HUES48 (cell line): ENCODE data around the gene SNTG2.

ENCODE experiments used
- H3K27ac ChIP-seq: one replicate; pipeline ENCODE4 v1.7.0; 2013; ENCODE audit warnings: low read depth, low read length, inconsistent platforms
- H3K27me3 ChIP-seq: 2 replicates; pipeline ENCODE4 v1.6.1; 2013; ENCODE audit warnings: mild to moderate bottlenecking, low read length; ENCODE audit not compliant: control insufficient read depth, insufficient read depth
- H3K36me3 ChIP-seq: 2 replicates; pipeline ENCODE4 v1.6.1; 2013; ENCODE audit warnings: low read length; ENCODE audit not compliant: control insufficient read depth, insufficient read depth
- H3K4me1 ChIP-seq: 2 replicates; pipeline ENCODE4 v1.6.1; 2013; ENCODE audit warnings: mild to moderate bottlenecking, low read length; ENCODE audit not compliant: control insufficient read depth, insufficient read depth
- H3K4me3 ChIP-seq: 2 replicates; pipeline ENCODE4 v1.5.1; 2013; ENCODE audit warnings: mild to moderate bottlenecking, low read depth, low read length
- H3K9ac ChIP-seq: 2 replicates; pipeline ENCODE4 v1.6.1; 2013; ENCODE audit warnings: mild to moderate bottlenecking, low read depth, low read length, moderate library complexity
- H3K9me3 ChIP-seq: 2 replicates; pipeline ENCODE4 v1.6.1; 2013; ENCODE audit warnings: low read length; ENCODE audit not compliant: control insufficient read depth, insufficient read depth

The SNTG2 gene

GRCh38 chr2:942775-943460, 7.7 kb upstream of the SNTG2 start:
- H3K9ac ChIP-seq = no peak overlapping the region
- H3K4me3 ChIP-seq = no peak overlapping the region
- no peak overlapping the region for H3K27ac ChIP-seq
- H3K4me1 ChIP-seq = peaks cover 21% of the 10 kb centered on the region
- H3K27me3 ChIP-seq = peaks cover 5% of the 10 kb centered on the region; the same call in 1 of the 2 replicates
- H3K9me3 ChIP-seq = peaks cover 5% of the 10 kb centered on the region; the same call in 1 of the 2 replicates
- H3K36me3 ChIP-seq = no peaks in the 10 kb centered on the region

GRCh38 chr2:943461-943797, 7.2 kb upstream of the SNTG2 start:
- Histone ChIP-seq H3K27ac (no peak overlapping the region), H3K9ac (no peak overlapping the region), H3K9me3 (peaks cover 5% of the 10 kb centered on the region; the same call in 1 of the 2 replicates), H3K36me3 (no peaks in the 10 kb centered on the region), H3K4me1 (peaks cover 25% of the 10 kb centered on the region), H3K4me3 (no peak overlapping the region), H3K27me3 (peaks cover 5% of the 10 kb centered on the region; the same call in 1 of the 2 replicates)

GRCh38 chr2:943821-944220, 6.8 kb upstream of the SNTG2 start:
- peaks cover 29% of the 10 kb centered on the region for H3K4me1 ChIP-seq
- peaks cover 4% of the 10 kb centered on the region; the same call in 1 of the 2 replicates for H3K27me3 ChIP-seq
- no peaks in the 10 kb centered on the region for H3K36me3 ChIP-seq
- no peak overlapping the region for H3K27ac ChIP-seq
- peaks cover 5% of the 10 kb centered on the region; the same call in 1 of the 2 replicates for H3K9me3 ChIP-seq
- H3K4me3 ChIP-seq = no peak overlapping the region
- H3K9ac ChIP-seq = no peak overlapping the region

- Histone ChIP-seq H3K9ac (no peak overlapping the region), H3K9me3 (peaks cover 5% of the 10 kb centered on the region; the same call in 1 of the 2 replicates), H3K36me3 (no peaks in the 10 kb centered on the region), H3K27me3 (no peaks in the 10 kb centered on the region; the same call in 1 of the 2 replicates), H3K27ac (no peak overlapping the region), H3K4me1 (peaks cover 33% of the 10 kb centered on the region), H3K4me3 (no peak overlapping the region)
Measured at GRCh38 chr2:944693-945092, 6.0 kb upstream of the SNTG2 start.

GRCh38 chr2:945104-945503, 5.5 kb upstream of the SNTG2 start:
- no peaks in the 10 kb centered on the region; the same call in 1 of the 2 replicates for H3K27me3 ChIP-seq
- no peak overlapping the region for H3K9ac ChIP-seq
- H3K9me3 ChIP-seq = peaks cover 5% of the 10 kb centered on the region; the same call in 1 of the 2 replicates
- peaks cover 33% of the 10 kb centered on the region for H3K4me1 ChIP-seq
- H3K27ac ChIP-seq = no peak overlapping the region
- no peaks in the 10 kb centered on the region for H3K36me3 ChIP-seq
- no peak overlapping the region for H3K4me3 ChIP-seq

GRCh38 chr2:946073-946948, 4.3 kb upstream of the SNTG2 start:
- Histone ChIP-seq H3K27ac (no peak overlapping the region), H3K27me3 (0 out of 2 replicates have a peak, but pooled peaks cover under 1% of the 10 kb centered on the region)

GRCh38 chr2:949384-950079, 1.1 kb upstream of the SNTG2 start:
- no peaks in the 10 kb centered on the region for H3K36me3 ChIP-seq
- H3K9ac ChIP-seq = peak overlapping the region; percentile 62
- peaks cover 59% of the 10 kb centered on the region for H3K4me1 ChIP-seq
- peaks cover 3% of the 10 kb centered on the region; the same call in 1 of the 2 replicates for H3K9me3 ChIP-seq
- 0 out of 2 replicates have a peak, but pooled peaks cover 6% of the 10 kb centered on the region for H3K27me3 ChIP-seq
- H3K27ac ChIP-seq = peak overlapping the region; percentile 75
- peak overlapping the region; percentile 74 for H3K4me3 ChIP-seq

More at GRCh38 chr2:946073-946948, 4.3 kb upstream of the SNTG2 start:
- H3K9me3 ChIP-seq = peaks cover 5% of the 10 kb centered on the region; the same call in 1 of the 2 replicates
- H3K4me3 ChIP-seq = no peak overlapping the region
- H3K36me3 ChIP-seq = no peaks in the 10 kb centered on the region
- H3K4me1 ChIP-seq = peaks cover 33% of the 10 kb centered on the region
- no peak overlapping the region for H3K9ac ChIP-seq

GRCh38 chr2:951224-952006, 766 bp downstream of the SNTG2 start:
- H3K27ac ChIP-seq = no peak overlapping the region
- peak overlapping the region; percentile 74 for H3K4me3 ChIP-seq
- H3K27me3 ChIP-seq = 0 out of 2 replicates have a peak, but pooled peaks cover 6% of the 10 kb centered on the region
- H3K9me3 ChIP-seq = no peaks in the 10 kb centered on the region
- no peak overlapping the region; the same call in 1 of the 2 replicates for H3K9ac ChIP-seq
- no peaks in the 10 kb centered on the region for H3K36me3 ChIP-seq
- H3K4me1 ChIP-seq = peaks cover 56% of the 10 kb centered on the region

GRCh38 chr2:953408-953807, 2.8 kb downstream of the SNTG2 start:
- Histone ChIP-seq H3K4me3 (peak overlapping the region; percentile 19; the same call in 1 of the 2 replicates), H3K27ac (no peak overlapping the region), H3K9me3 (no peaks in the 10 kb centered on the region), H3K36me3 (no peaks in the 10 kb centered on the region), H3K27me3 (0 out of 2 replicates have a peak, but pooled peaks cover 6% of the 10 kb centered on the region), H3K9ac (no peak overlapping the region), H3K4me1 (peaks cover 58% of the 10 kb centered on the region)
